ENCODE measurements around the gene AGAP1.

DNA sequence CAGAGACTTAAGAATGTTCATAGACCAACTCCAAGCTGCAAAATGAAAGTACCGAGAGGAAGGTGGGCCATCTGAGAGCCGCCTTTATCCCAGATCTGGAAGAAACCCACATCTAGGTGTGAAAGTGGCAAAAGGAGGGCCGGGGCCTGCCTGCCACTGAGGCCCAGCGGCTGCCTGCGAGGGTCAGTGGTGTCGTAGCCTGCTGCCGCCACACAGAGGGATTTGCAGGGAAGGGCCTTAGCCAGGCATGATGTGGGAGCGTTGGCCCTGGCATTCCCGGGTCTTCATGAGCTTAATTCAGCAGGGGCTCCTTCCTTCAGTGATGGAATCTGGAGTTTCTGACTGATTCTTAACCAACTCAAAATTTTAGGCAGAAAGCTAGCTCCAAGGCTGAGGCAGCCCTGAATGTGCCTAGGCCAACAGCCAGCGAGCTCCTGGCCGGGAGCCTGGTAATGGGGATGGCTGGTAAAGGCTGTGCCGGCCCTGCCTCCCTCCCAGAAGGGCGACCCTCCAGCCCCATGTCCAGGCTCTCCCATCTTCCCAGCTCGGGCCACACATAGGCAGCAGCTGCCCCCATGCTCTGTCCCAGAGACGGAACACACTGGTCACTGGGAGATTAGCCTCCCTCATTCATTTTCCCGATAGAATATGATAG lies 230.1 kb downstream of the AGAP1 start:
- no peak for TF ChIP-seq POLR2A (IDR thresholded peaks at IDR 0.05)
- TF ChIP-seq CTCF (IDR thresholded peaks at IDR 0.05) = no peak

Measured in right lobe of liver (tissue), 4 donors.